Trophoblast cell (in vitro differentiated cells and primary cell): Measurements from ENCODE around the gene USPL1.

ENCODE experiments used
- DNase-seq, 2 donors: peaks; one replicate each; pipeline ENCODE4 v3.0.0-alpha.2; 2016
- H2AFZ ChIP-seq: 2 replicates; pipeline ENCODE4 v1.6.1; 2013; ENCODE audit warnings: low read length, moderate library complexity, mild to moderate bottlenecking; ENCODE audit not compliant: insufficient read depth, poor library complexity
- H2AK5ac ChIP-seq: 2 replicates; pipeline ENCODE4 v1.6.1; 2013; ENCODE audit warnings: mild to moderate bottlenecking, low read length
- H2BK120ac ChIP-seq: 2 replicates; pipeline ENCODE4 v1.6.1; 2013; ENCODE audit warnings: low read length, mild to moderate bottlenecking, moderate library complexity; ENCODE audit not compliant: insufficient read depth, poor library complexity
- H2BK12ac ChIP-seq: 2 replicates; pipeline ENCODE4 v1.6.1; 2013; ENCODE audit warnings: mild to moderate bottlenecking, low read length, moderate library complexity
- H2BK5ac ChIP-seq: 2 replicates; pipeline ENCODE4 v1.6.1; 2013; ENCODE audit warnings: low read length, low read depth, moderate library complexity, mild to moderate bottlenecking; ENCODE audit not compliant: poor library complexity
- H3K14ac ChIP-seq: 2 replicates; pipeline ENCODE4 v1.6.1; 2013; ENCODE audit warnings: mild to moderate bottlenecking, low read length
- H3K18ac ChIP-seq: 2 replicates; pipeline ENCODE4 v1.6.1; 2013; ENCODE audit warnings: mild to moderate bottlenecking, low read length
- H3K23ac ChIP-seq: 2 replicates; pipeline ENCODE4 v1.6.1; 2013; ENCODE audit warnings: low read length
- H3K27ac ChIP-seq: 2 replicates; pipeline ENCODE4 v1.5.1; 2013; ENCODE audit warnings: low read depth, mild to moderate bottlenecking, inconsistent platforms, low read length, moderate library complexity
- H3K27me3 ChIP-seq: 2 replicates; pipeline ENCODE4 v1.6.1; 2013; ENCODE audit warnings: inconsistent platforms, mild to moderate bottlenecking, low read length, moderate library complexity; ENCODE audit not compliant: insufficient read depth
- H3K36me3 ChIP-seq, 2 experiments: 1 replicate in 1 of 2; 2 replicates in 1 of 2; pipeline ENCODE4 v1.6.1; 2013; ENCODE audit warnings: low read length in 2 of 2, mild to moderate bottlenecking in 2 of 2, moderate library complexity in 1 of 2; ENCODE audit not compliant: insufficient read depth in 2 of 2, control insufficient read depth in 1 of 2
- H3K4ac ChIP-seq: 2 replicates; pipeline ENCODE4 v1.6.1; 2013; ENCODE audit warnings: low read depth, mild to moderate bottlenecking, low read length, moderate library complexity
- H3K4me1 ChIP-seq, 2 experiments: 1 replicate in 1 of 2; 2 replicates in 1 of 2; pipeline ENCODE4 v1.6.1; 2013; ENCODE audit warnings: low read length in 2 of 2, mild to moderate bottlenecking in 2 of 2, moderate library complexity in 1 of 2; ENCODE audit not compliant: insufficient read depth in 2 of 2, control insufficient read depth in 1 of 2
- H3K4me2 ChIP-seq: 2 replicates; pipeline ENCODE4 v1.6.1; 2013; ENCODE audit warnings: inconsistent platforms, mild to moderate bottlenecking, low read length, moderate library complexity
- H3K4me3 ChIP-seq: 2 replicates; pipeline ENCODE4 v1.5.1; 2013; ENCODE audit warnings: mild to moderate bottlenecking, low read depth, low read length, inconsistent platforms
- H3K79me1 ChIP-seq: one replicate; pipeline ENCODE4 v1.6.1; 2013; ENCODE audit warnings: low read length
- H3K79me2 ChIP-seq: 2 replicates; pipeline ENCODE4 v1.6.1; 2013; ENCODE audit warnings: low read length, mild to moderate bottlenecking; ENCODE audit not compliant: control insufficient read depth, insufficient read depth, poor library complexity
- H3K9ac ChIP-seq: 2 replicates; pipeline ENCODE4 v1.6.1; 2013; ENCODE audit warnings: mild to moderate bottlenecking, low read length
- H3K9me3 ChIP-seq: 2 replicates; pipeline ENCODE4 v1.6.1; 2013; ENCODE audit warnings: low read depth, mild to moderate bottlenecking, control low read depth, inconsistent platforms, low read length; ENCODE audit not compliant: insufficient read depth
- H4K12ac ChIP-seq: 2 replicates; pipeline ENCODE4 v1.6.1; 2013; ENCODE audit warnings: low read depth, mild to moderate bottlenecking, low read length, moderate library complexity
- H4K8ac ChIP-seq: 2 replicates; pipeline ENCODE4 v1.6.1; 2013; ENCODE audit warnings: low read depth, mild to moderate bottlenecking, low read length, moderate library complexity
- H4K91ac ChIP-seq: one replicate; pipeline ENCODE4 v1.6.1; 2013; ENCODE audit warnings: low read depth, mild to moderate bottlenecking, low read length, moderate library complexity
- WGBS: extraction: QIAGEN DNeasy Blood & Tissue Kit; methylation state at CpG from one replicate; pipeline ENCODE4 v1.1.7; 2013; ENCODE audit warnings: missing lambda C conversion rate; ENCODE audit not compliant: insufficient read length, insufficient coverage; ENCODE audit errors: extremely low coverage; 5-methylcytosine and 5-hydroxymethylcytosine counted together

The USPL1 gene

DNA sequence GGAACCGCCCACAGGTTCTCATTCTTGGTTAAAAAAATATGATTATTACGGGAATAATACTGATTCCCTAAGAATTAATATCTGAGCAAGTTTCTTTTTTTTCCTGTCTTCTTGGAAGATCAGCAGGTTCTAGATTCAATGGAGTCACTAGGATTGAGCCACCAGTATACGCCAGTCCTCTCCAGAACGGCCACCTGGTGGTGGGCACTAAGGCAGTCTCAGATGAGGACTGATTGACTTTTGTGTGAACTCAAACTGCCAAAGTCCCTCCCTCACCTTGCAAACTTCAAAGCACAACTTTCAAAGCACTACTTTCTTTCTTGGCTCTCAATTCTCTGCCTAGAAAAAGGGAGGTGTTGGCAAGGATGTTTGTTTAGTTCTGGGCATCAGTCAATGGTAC is 84.3 kb downstream of the USPL1 start:
- no CpG with 5 or more reads among the region's 4 CpGs for WGBS
- Histone ChIP-seq H3K4ac (no peak overlapping the region), H3K4me1 (peaks cover 3 to 4% of the 10 kb centered on the region in 2 experiments), H3K79me1 (no peaks in the 10 kb centered on the region), H2AFZ (no peak overlapping the region), H2AK5ac (no peak overlapping the region), H3K18ac (no peak overlapping the region), H3K79me2 (no peaks in the 10 kb centered on the region), H3K4me3 (no peak overlapping the region), H3K23ac (no peak overlapping the region), H2BK12ac (no peak overlapping the region), H2BK5ac (no peak overlapping the region), H3K27ac (no peak overlapping the region), H2BK120ac (no peak overlapping the region), H3K9ac (no peak overlapping the region), H3K36me3 (no peaks in the 10 kb centered on the region), H3K27me3 (no peaks in the 10 kb centered on the region), H4K91ac (no peak overlapping the region), H3K9me3 (no peaks in the 10 kb centered on the region), H4K12ac (no peak overlapping the region), H4K8ac (no peak overlapping the region), H3K14ac (no peak overlapping the region), H3K4me2 (no peak overlapping the region)
- no peak for DNase-seq

DNA sequence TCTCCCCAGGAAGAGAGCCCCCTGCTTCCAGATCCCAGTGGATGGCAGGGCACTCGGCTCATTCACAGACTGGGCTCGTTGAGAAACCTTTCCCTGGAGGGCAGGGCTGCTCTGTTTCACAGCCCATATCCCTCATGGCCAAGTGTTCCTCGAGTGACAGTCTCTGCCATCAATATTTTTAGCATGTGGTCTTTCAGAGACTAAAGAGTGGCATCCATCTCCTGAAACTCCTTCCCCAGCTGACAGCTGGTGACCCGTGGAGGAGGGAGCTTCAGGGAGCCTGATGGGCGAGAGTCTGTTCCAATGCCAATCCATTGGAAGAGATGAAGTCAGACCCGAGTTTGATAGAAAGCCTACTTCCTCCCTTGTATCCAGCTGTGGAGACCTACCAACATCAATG is 86.9 kb downstream of the USPL1 start:
- Histone ChIP-seq H4K8ac (no peak overlapping the region), H2AK5ac (no peak overlapping the region), H2BK120ac (no peak overlapping the region), H3K79me1 (no peaks in the 10 kb centered on the region), H3K4me3 (no peak overlapping the region), H3K18ac (no peak overlapping the region), H3K9me3 (no peaks in the 10 kb centered on the region), H3K23ac (no peak overlapping the region), H3K27me3 (no peaks in the 10 kb centered on the region), H3K4me1 (no peaks in the 10 kb centered on the region), H4K12ac (no peak overlapping the region), H3K4ac (no peak overlapping the region), H3K27ac (no peak overlapping the region), H3K9ac (no peak overlapping the region), H2BK12ac (no peak overlapping the region), H3K79me2 (no peaks in the 10 kb centered on the region), H2AFZ (no peak overlapping the region), H4K91ac (no peak overlapping the region), H2BK5ac (no peak overlapping the region), H3K36me3 (no peaks in the 10 kb centered on the region), H3K4me2 (no peak overlapping the region), H3K14ac (no peak overlapping the region)
- no CpG with 5 or more reads among the region's 6 CpGs for WGBS
- DNase-seq, result no peak

DNA sequence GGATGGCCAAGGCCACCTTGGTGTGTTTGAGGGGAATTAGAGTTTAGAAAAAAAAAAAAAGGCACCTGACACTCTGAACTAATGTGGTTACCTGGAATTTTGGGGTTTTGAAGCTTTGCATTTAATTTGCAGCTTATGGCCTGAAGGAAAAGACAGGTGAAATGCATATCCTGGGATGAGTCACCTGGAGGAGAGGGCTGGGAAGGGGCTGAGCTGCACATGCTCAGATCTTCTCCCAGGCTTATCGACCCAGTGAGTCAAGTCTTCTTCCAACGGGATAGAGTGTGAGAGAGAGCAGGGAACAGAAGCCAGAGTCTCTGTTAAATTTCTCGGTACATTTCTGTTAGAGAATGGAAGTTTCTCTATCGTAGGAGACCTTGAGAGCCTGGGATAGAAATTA is 88.0 kb downstream of the USPL1 start:
- H4K91ac ChIP-seq, result no peak overlapping the region
- H3K4me2 ChIP-seq, result no peak overlapping the region
- no peak overlapping the region for H3K4me3 ChIP-seq
- no peak overlapping the region for H3K4ac ChIP-seq
- no peak overlapping the region for H4K12ac ChIP-seq
- no peaks in the 10 kb centered on the region for H3K36me3 ChIP-seq
- no peaks in the 10 kb centered on the region for H3K4me1 ChIP-seq
- no peak overlapping the region for H3K9ac ChIP-seq
- no peak overlapping the region for H4K8ac ChIP-seq
- no peak overlapping the region for H2AFZ ChIP-seq
- H2AK5ac ChIP-seq, result no peak overlapping the region
- H3K18ac ChIP-seq, result no peak overlapping the region
- H2BK5ac ChIP-seq, result no peak overlapping the region
- H3K79me2 ChIP-seq, result no peaks in the 10 kb centered on the region
- H3K27ac ChIP-seq, result no peak overlapping the region
- peak; percentile 33 to 46 for DNase-seq
- H3K79me1 ChIP-seq, result no peaks in the 10 kb centered on the region
- H3K23ac ChIP-seq, result no peak overlapping the region
- H2BK120ac ChIP-seq, result no peak overlapping the region
- H3K27me3 ChIP-seq, result no peaks in the 10 kb centered on the region
- WGBS, result no CpG with 5 or more reads among the region's 4 CpGs
- no peak overlapping the region for H2BK12ac ChIP-seq
- H3K14ac ChIP-seq, result no peak overlapping the region
- H3K9me3 ChIP-seq, result no peaks in the 10 kb centered on the region

DNA sequence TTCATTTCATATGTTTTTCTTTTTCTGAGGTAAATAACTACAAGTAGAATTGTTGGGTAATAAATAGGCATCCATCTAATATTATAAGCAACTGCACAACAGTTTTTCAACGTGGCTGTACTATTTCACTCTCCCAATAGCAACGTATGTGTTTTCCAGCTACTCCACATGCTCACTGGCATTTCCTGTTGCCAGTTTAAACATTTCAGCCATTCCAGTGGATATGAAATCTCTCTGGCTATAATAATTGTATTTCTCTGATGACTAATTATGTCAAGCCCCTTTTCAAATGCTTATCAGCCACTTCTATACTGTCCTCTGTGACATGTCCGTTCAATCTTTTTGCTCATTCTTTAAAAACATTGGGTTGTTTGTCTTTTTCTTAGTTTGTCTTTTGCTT is 90.8 kb downstream of the USPL1 start:
- Histone ChIP-seq H3K4me1 (peaks cover 3 to 9% of the 10 kb centered on the region in 2 experiments), H4K91ac (no peak overlapping the region), H3K27me3 (no peaks in the 10 kb centered on the region), H3K9ac (no peak overlapping the region), H3K36me3 (no peaks in the 10 kb centered on the region), H2AK5ac (no peak overlapping the region), H3K14ac (no peak overlapping the region), H3K18ac (no peak overlapping the region), H4K12ac (no peak overlapping the region), H3K27ac (no peak overlapping the region), H2BK5ac (no peak overlapping the region), H3K4ac (no peak overlapping the region), H3K79me2 (no peaks in the 10 kb centered on the region), H2AFZ (no peak overlapping the region), H3K23ac (no peak overlapping the region), H3K79me1 (no peaks in the 10 kb centered on the region), H2BK120ac (no peak overlapping the region), H2BK12ac (no peak overlapping the region), H3K4me2 (no peak overlapping the region), H3K9me3 (no peaks in the 10 kb centered on the region), H4K8ac (no peak overlapping the region), H3K4me3 (no peak overlapping the region)
- DNase-seq, result no peak
- no CpG with 5 or more reads among the region's 3 CpGs for WGBS
